Stimulated activated CD4-positive, alpha-beta T cell treated with anti-CD3 and anti-CD28 coated beads, Interleukin-1b, Interleukin-23, amount 100 ng/mL, for 1 hour (primary cell): ENCODE results near the gene SF3A1.
A peak's percentile ranks its signal among the peaks of the same experiment; 100 is the strongest.
"Not testable (repeated sequence)": the region's sequence is repeated elsewhere in the genome, so short reads cannot be mapped to it uniquely, and the experiment has no call there.

ENCODE experiments used
- DNase-seq, 2 donors: peaks; one replicate each; pipeline ENCODE4 v3.0.0-alpha.2; 2020; ENCODE audit warnings: low read depth in 2 of 2

The SF3A1 gene, protein sequence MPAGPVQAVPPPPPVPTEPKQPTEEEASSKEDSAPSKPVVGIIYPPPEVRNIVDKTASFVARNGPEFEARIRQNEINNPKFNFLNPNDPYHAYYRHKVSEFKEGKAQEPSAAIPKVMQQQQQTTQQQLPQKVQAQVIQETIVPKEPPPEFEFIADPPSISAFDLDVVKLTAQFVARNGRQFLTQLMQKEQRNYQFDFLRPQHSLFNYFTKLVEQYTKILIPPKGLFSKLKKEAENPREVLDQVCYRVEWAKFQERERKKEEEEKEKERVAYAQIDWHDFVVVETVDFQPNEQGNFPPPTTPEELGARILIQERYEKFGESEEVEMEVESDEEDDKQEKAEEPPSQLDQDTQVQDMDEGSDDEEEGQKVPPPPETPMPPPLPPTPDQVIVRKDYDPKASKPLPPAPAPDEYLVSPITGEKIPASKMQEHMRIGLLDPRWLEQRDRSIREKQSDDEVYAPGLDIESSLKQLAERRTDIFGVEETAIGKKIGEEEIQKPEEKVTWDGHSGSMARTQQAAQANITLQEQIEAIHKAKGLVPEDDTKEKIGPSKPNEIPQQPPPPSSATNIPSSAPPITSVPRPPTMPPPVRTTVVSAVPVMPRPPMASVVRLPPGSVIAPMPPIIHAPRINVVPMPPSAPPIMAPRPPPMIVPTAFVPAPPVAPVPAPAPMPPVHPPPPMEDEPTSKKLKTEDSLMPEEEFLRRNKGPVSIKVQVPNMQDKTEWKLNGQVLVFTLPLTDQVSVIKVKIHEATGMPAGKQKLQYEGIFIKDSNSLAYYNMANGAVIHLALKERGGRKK

DNA sequence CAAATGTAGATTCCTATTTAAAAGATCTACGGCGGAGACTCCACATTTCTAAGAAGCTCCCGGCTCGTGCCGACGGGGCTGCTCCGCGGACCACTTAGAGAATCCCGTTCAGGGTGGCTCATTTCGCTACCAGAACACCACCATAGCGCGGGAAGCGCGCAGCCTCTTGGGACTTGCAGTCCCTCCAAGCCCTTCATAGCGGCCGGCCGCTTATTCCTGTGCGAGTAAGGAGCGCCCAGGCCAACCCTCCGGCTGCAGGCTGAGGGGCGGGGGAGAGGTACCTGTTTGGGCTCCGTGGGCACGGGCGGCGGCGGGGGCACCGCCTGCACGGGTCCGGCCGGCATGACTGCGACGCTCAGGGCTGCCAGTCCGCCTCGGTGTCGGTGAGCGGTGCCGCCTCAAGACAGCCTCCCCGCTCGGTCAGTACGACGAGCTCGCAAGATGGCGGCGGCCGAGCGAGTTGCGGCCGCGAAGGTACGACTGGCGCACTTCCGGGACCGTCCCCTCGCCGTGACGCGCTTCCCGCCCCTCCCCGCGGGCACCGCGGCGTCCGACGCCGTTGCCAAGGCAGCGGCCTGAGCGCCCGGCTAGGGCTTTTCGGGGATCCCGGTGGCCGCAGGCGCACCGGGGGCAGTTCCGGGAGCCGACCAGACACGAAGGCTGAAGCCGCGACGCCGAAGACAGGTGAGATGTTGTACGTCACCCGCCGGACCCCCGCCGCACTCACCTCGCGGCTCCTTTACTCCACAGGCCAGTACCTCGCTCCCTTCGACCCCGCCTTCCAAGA, at the start of gene SF3A1, which contains the start of gene CCDC157:
SF3A1 (minus strand) TSS at position 446 of the 787 bp plus-strand sequence; CDS start at position 344, 102 bp downstream.
CCDC157 (plus strand) TSS at position 559 of the 787 bp plus-strand sequence. CDS start 8,994 bp downstream, outside the sequence.
- peak; percentile 57 to 74 for DNase-seq

DNA sequence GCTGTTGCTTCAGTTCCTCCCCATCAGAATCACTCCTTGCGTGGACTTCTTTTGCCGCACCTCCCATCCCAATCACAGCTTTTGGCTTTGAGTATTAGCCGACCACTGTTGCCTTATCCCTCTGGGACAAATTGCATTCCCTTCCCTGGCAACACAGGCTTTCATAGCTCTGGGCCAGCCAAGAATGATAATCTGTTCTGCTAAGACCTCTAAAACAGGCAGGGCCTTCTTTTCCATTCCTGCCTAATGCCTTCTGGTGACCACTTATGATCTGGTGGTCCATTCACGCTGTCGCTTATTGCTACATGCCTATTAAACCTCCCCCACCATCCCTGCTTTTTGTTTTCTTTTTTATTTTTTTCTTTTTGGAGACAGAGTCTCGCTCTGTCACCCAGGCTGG, 49.7 kb upstream of the SF3A1 start:
- no peak for DNase-seq

DNA sequence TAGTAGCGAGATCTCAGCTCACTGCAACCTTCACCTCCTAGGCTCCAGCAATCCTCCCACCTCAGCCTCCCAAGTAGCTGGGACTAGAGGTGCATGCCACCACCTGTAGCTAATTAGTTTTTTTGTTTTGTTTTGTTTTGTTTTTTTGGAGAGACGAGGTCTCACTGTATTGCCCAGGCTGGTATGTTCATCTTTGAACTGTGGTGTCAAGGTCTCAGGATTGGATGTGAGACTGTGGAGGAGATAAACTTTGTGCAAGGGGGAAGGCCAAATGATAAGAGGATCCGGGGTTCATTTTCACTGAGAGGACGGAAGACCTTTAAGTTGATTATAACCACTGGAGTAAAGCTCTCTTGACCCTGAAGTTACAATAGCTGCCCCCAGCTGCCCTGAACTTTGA, 49.0 kb upstream of the SF3A1 start:
- DNase-seq: no peak

DNA sequence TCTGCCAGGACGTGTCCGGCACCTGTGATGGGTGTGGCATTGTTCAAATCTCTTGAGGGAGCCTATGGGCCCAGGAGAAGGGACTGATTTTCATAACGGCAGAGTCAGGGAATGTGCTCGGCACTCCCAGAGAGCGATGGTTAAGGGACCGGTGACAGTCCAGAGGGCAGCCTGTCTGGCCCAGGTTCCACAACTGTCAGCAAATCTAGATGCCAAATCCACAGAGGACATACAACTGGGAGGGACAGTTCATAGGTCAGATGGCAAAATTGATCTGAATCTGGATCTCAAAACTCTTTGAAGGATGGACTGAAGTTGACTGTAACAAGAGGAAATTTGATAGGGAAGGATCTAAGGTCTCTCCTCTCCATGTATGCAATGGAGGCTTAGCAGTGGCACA, 47.6 kb upstream of the SF3A1 start:
- no peak for DNase-seq

DNA sequence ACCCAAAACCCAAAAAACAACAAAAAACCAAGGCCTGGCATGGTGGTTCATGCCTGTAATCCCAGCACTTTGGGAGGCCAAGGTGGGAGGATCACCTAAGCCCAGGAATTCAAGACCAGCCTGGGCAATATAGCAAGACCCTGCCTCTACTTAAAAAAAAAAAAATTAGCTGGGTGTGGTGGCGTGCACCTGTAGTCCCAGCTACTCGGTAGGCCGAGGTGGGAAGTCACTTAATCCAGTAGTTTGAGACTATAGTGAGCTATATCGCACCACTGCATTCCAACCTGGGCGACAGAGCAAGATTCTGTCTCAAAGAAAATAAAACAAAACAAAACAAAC, 46.0 kb upstream of the SF3A1 start:
- DNase-seq: not testable (repeated sequence)

DNA sequence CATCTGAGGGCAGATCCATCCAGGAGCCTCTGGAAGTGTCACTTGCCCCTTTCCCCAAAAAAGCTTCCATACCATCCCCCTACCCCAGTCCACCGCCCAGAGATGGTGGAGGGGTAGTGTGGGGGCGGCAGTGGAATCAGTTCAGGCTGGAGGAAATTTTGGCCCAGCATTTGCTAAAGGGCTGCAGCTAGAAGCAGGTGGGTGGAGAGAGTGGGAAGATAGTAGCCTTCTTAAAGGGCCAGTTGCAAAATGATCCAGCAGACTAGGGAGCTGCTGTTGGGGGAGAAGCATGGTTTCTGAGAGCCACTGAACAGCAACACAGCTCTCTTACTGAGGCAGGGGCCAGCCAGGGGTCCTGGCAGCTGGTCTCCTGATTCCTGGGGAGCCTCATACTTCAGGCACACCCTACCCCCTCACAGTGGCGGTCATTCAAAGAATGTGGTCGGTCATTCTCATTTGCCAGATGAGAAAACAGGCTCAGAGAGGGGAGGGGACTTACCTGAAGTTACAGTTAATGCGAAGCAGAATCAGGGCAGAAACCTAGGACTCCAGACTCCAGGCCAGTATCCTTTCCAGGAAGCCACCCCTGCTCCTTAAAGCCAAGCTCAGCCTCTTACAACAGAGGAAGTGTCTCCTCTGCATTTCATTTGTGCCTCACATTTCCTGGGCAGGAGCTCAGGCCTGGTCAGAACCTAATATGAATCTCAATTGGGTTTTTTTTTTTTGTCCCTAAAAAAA, 45.5 kb upstream of the SF3A1 start:
- no peak for DNase-seq

DNA sequence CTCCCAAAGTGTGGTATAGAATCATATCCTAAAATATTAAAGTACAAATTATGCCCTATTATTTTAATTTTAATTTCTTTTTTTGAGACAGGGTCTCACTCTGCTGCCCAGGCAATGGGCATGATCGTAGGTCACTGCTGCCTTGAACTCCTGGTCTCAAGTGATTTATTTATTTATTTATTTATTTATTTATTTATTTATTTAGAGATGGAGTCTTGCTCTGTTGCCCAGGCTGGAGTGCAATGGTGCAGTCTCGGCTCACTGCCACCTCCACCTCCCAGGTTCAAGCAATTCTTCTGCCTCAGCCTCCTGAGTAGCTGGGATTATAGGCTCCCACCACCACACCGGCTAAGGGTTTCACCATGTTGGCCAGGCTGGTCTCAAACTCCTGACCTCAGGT, 44.3 kb upstream of the SF3A1 start:
- not testable (repeated sequence) for DNase-seq

DNA sequence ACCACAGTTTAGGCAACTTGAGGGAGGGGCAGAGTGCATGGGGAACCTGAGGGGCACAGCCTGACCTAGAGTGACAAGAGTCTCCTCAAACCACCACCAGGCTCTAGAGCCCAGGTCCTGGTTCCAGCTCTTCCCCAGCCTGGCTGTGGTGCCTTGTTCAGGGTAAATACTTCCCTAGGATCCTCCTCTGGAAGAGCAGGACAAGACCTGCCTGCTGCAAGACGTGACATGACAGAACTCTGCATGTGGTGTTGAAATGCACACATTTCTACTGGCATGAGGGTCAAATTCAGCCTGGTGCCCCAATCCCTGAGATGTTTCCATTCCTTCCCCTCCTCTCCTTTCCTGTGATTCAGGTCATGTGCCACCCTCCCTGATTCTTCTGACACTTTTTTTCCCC, 43.5 kb upstream of the SF3A1 start:
- no peak for DNase-seq

DNA sequence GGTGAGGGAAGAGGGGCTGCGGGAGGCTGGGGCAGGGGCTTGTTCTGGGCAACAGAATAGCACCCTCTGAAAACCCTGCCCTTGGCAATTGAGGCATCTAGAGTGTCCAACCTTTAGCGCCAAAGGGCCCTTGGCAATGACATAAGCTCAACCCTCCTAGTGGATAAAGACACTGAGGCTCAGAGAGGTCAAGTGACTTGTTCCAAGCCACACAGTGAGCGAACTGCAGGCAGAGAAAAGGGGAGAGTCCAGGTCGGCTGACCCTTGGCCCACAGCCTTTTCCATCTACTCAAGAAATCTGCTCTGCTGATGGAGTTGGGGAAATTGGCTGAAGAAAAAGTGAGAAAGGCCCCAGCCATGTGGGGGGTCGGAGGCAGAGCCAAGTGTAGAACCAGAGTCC, 43.0 kb upstream of the SF3A1 start:
- no peak for DNase-seq

DNA sequence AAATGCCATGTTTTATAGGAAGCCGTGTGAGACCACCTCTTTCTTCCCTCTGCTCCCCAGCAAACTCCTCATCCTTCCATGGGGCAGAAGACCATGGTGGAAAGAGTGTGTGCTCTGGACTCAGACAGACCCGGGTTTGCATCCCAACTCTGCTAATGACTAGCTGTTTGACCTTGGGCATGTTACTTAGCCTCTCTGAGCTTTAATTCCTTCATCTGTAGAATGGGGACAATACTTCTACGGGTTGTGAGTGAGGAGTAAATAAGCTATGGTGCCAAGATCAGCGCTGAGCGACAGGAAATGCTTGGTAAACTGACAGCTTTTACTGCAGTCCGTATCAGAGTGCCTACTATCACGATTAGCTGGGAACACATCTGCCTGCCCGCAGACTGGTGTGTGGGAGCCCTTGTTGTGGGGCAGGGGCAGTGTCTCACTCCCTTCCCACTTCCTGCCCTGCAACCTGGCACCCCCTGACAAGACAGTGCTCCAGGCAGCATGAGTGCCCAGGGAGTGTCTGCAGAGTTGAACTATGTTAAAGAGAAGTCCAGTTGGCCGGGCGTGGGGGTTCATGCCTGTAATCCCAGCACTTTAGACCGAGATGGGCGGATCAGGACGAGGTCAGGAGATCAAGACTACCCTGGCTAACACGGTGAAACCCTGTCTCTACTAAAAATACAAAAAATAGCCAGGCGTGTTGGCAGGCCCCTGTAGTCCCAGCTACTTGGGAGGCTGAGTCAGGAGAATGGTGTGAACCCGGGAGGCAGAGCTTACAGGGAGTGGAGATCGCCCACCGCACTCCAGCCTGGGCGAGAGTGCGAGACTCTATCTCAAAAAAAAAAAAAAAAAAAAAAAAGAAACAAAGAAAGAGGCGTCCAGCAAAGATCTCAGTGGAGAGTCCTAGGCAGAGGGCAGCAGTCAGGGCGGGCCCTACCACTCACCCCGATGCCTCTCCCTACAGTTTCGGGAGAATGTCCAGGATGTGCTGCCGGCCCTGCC, 42.3 kb upstream of the SF3A1 start:
- no peak for DNase-seq

DNA sequence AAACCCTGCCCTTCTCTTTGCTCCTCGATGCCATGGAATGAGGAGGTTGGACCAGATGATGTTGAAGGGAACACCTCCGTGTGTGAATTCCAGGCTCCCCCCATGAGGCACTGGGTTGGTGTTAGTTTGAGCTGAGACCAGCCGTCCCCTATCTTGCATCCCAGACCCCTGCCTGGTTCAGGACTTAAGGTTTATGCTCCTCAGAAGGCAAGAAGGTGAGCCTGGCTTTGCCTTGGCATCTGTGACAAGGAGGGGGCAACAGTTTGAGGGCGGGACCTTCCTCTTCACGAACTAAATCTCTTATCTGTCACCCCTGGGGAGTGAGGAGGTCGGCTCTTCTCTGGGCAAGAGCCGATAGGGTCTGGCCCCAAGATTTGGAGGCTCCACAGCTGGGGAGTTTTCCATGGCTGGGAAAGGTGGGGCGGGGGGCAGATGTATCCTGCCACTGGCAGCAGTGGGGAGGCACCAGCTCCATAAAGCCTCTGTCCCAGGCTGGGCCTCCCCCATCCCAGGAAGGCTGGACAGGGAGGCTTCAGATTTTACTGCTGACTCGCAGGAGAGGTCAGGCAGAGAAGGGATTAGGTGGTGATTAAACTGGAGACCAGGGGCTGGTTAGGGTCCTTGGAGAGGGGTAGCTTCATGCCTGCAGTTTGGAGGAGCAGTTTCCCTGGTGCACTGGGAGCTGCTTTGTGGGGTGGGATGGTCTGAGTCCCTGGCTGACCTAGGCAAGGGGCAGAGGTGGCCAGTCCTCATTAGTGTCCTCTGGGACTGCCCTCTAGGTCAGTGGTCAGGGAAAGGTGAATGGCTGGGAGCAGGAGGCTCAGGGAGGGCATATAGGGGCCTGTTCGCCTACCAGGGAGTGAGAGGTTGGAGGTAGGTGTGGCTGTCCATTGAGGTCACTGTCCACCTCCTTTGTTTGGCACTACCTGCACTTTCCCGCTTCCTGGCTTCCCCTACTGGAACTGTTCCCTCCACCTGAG, 41.3 kb upstream of the SF3A1 start:
- no peak for DNase-seq

DNA sequence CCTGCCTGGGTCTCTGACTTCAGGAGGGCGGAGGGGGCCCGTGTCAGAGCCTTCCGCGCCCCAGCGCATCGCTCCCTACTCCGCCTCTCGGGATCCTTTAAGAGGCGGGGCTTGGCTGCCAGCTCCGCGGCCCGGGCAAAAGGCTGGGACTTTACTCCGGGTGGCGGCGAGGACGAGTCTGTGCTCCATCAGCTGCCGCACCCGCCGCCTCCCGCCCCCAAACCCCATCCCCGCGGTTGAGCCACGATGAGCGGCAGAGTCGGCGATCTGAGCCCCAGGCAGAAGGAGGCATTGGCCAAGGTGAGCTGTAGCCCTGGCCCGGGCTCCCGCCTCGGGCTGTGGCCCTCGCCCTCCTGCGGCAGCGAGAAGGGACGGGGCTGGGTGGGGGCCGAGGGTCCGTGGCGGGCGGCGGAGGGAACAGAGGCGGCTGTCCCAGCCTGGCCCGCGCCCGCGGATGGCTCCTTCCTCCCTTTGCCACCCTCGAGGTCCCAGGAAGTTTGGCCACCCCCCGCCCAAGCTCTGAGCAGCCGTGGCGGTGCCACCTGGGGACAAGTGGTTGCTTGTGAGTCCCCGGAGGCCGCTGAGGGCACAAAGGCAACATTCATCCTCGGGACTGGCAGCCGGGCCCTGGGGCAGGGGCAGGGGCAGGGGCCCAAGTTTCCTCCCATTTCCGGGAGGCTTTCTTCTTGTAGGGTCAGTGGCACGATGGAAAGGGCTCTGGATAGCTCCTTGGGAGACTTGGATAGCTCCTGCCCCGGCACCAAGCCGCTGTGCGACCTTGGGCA, 40.4 kb upstream of the SF3A1 start, which contains the start of gene SEC14L2:
SEC14L2 (plus strand) TSS at position 148 of the 785 bp plus-strand sequence; CDS start at position 247, 99 bp downstream.
- peak in 1 of 2 donors; percentile 37 for DNase-seq

DNA sequence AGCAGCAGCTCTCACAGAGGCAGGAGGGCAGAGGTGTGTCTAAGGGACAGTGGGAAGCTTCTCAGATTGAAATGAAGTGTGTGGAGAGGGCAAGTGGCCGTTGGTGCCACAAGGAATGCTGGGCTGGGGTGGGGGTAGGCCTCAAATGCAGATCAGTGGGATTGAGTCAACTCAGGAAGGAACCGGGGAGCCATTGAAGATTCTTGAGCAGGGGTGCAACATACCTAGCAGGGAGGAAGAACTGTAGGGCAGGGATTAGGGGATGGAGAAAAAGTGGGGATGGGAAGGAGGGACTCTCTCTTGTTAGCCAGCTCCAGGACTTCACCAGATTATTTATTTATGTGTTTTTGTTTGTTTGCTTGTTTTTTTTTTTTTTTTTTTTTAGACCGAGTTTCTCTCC, 37.2 kb upstream of the SF3A1 start:
- DNase-seq: no peak

DNA sequence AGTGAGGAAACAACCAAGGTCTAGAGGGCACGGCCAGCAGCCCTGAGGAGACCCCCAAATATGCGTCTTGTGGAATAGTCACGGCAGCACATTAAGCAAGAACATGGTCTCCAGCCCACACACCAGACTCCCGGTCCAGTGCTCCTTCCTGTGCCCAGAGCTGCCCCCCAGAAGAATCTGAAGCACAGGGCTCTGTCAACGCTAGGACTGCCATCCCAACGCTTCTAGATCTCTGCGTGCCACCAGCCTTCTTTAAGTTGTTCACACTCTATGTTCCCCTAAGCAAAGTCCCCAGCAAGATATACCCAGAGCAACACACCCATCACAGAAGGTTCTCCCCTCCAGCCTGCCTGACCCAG, 36.6 kb upstream of the SF3A1 start:
- no peak for DNase-seq

DNA sequence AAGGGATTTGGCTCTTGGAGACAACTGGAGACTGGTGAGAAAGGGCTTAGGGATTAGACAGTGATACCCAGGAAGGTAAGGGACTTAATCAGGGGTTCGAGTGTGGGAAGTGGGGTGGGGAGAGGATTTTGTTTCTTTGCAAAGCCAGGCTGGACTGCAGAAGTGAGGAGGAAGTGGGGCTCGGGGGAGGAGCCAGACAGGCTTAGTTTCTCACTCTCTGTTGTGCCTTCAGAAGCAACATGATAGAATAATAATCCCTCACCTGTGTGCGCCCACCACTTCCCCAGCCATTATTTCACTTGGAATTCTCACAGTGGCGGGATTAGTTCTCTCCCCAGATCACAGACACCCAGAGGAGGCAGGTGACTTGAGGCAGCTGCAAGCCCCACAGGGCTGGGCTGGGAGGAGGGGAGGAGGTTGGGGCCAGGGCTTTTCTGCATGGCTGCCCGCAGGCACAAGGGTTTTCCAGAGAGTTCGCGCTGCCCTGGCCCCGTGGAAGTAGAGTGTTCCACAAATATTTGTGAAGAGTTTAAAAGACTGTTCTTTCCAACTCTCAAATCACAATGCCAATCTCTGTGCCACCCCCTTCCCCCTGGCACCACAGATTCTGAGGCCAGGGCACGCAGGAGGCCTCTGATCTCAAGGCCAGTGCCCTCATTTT, 36.1 kb upstream of the SF3A1 start:
- no peak for DNase-seq

DNA sequence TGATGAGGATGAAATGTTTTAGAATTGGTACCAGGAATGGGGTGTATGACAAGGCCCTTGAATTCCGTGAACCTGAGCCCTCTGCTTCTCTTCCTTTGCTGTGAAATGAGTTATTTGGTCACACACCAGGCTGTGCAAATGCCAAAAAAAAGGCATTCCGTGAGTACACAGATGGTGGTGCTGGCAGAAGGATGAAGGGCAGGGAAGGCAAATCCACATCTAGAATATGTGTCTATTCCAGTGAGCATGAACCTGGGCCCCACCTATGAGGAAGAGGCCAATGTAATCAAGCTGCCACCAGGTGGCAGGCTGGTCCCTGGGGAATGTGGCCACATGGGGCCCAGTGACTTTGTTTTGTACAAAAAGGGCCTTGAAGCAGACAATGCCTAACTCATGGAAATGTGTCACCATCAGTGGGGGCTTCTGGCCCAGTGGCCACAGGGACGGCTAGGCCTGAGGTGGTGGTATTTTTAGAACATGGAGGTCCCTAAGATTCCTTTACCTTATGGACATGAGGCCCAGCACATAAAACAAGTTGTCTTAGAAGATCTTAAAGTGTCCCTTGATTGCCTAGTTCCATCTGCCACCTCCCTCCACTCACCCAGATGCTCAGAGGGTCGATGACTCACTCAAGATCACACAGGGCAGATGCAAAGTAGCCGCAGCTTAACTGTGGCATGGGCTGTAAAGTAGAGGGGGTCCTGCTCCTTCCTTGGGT, 34.4 kb upstream of the SF3A1 start:
- DNase-seq: peak; percentile 50 to 65
